HEK293 (cell line): ENCODE results near the gene GTPBP6.
"Not testable (repeated sequence)": the region's sequence is repeated elsewhere in the genome, so short reads cannot be mapped to it uniquely, and the experiment has no call there.

ENCODE experiments used
- CTCF ChIA-PET: fragments of 350-600 bp; formaldehyde crosslinking; extraction: SDS; loops from one replicate; lab custom pipeline; 2021; ENCODE audit warnings: antibody characterized with exemption; lab: Yijun Ruan, JAX
- POLR2A ChIA-PET: fragments of 300-600 bp; formaldehyde crosslinking; extraction: SDS; loops from one replicate; lab custom pipeline; 2020; ENCODE audit warnings: antibody characterized with exemption, inconsistent platforms; lab: Yijun Ruan, JAX
- H3K27ac ChIP-seq: fragments of 200-500 bp; sonication (Bioruptor generic); 2 replicates; pipeline ENCODE4 v1.5.1; 2014; ENCODE audit warnings: low read depth, low read length, control low read depth, inconsistent platforms; ENCODE audit errors: extremely low read depth
- H3K36me3 ChIP-seq, 2 experiments: fragments of 200-500 bp in 1 of 2; sonication (Bioruptor generic) in 1 of 2; 1 replicate in 1 of 2; 2 replicates in 1 of 2; pipeline ENCODE4 v1.5.1; 2014 to 2017; ENCODE audit warnings: inconsistent platforms in 2 of 2, low read length in 2 of 2; ENCODE audit not compliant: control insufficient read depth in 2 of 2, insufficient read depth in 1 of 2
- H3K4me1 ChIP-seq: fragments of 200-500 bp; sonication (Bioruptor generic); 2 replicates; pipeline ENCODE4 v1.5.1; 2014; ENCODE audit warnings: mild to moderate bottlenecking, low read length, inconsistent platforms; ENCODE audit not compliant: control insufficient read depth, insufficient read depth
- H3K4me3 ChIP-seq: 2 replicates; pipeline ENCODE4 v1.5.1; 2011; ENCODE audit warnings: low read depth, mild to moderate bottlenecking, control low read depth, low read length, moderate library complexity
- H3K9me3 ChIP-seq: fragments of 200-500 bp; sonication (Bioruptor generic); 2 replicates; pipeline ENCODE4 v1.5.1; 2014; ENCODE audit warnings: low read depth, low read length, inconsistent platforms; ENCODE audit not compliant: control insufficient read depth, insufficient read depth
- GLI2 ChIP-seq: fragments of 450-650 bp; formaldehyde crosslinking; IDR thresholded peaks from 2 replicates; pipeline ENCODE4; 2017; ENCODE audit warnings: missing biosample characterization, missing genetic modification characterization, low read depth, borderline replicate concordance
- GLIS1 ChIP-seq: fragments of 450-650 bp; formaldehyde crosslinking; IDR thresholded peaks from 2 replicates; pipeline ENCODE4 v1.5.1; 2016; ENCODE audit warnings: missing biosample characterization, missing genetic modification characterization
- KLF7 ChIP-seq: fragments of 450-650 bp; formaldehyde crosslinking; IDR thresholded peaks from 2 replicates; pipeline ENCODE4 v1.5.1; 2016; ENCODE audit warnings: missing biosample characterization, missing genetic modification characterization, borderline replicate concordance
- PRDM1 ChIP-seq: fragments of 450-650 bp; formaldehyde crosslinking; IDR thresholded peaks from 2 replicates; pipeline ENCODE4; 2016; ENCODE audit warnings: missing biosample characterization, missing genetic modification characterization
- SCRT1 ChIP-seq: fragments of 450-650 bp; formaldehyde crosslinking; IDR thresholded peaks from 2 replicates; pipeline ENCODE4 v1.5.1; 2016; ENCODE audit warnings: missing biosample characterization, missing genetic modification characterization, borderline replicate concordance
- SCRT2 ChIP-seq: fragments of 450-650 bp; formaldehyde crosslinking; IDR thresholded peaks from 2 replicates; pipeline ENCODE4 v1.5.1; 2016; ENCODE audit warnings: missing biosample characterization, missing genetic modification characterization
- SP7 ChIP-seq: fragments of 450-650 bp; formaldehyde crosslinking; IDR thresholded peaks from 2 replicates; pipeline ENCODE4 v1.5.1; 2016; ENCODE audit warnings: missing biosample characterization, missing genetic modification characterization
- ZBTB20 ChIP-seq: fragments of 450-650 bp; formaldehyde crosslinking; IDR thresholded peaks from 2 replicates; pipeline ENCODE4 v1.5.1; 2016; ENCODE audit warnings: missing biosample characterization, missing genetic modification characterization
- ZEB2 ChIP-seq: fragments of 450-650 bp; formaldehyde crosslinking; IDR thresholded peaks from 2 replicates; pipeline ENCODE4 v1.5.1; 2016; ENCODE audit warnings: missing biosample characterization, missing genetic modification characterization
- ZFP69B ChIP-seq: fragments of 450-650 bp; formaldehyde crosslinking; IDR thresholded peaks from 2 replicates; pipeline ENCODE4 v1.5.1; 2016; ENCODE audit warnings: missing biosample characterization, missing genetic modification characterization
- ZNF2 ChIP-seq: fragments of 450-650 bp; formaldehyde crosslinking; IDR thresholded peaks from 2 replicates; pipeline ENCODE4 v1.5.1; 2016; ENCODE audit warnings: missing biosample characterization, missing genetic modification characterization
- ZNF548 ChIP-seq: fragments of 450-650 bp; formaldehyde crosslinking; IDR thresholded peaks from 2 replicates; pipeline ENCODE4 v1.5.1; 2016; ENCODE audit warnings: missing biosample characterization, missing genetic modification characterization
- ZNF600 ChIP-seq: fragments of 450-650 bp; formaldehyde crosslinking; IDR thresholded peaks from 2 replicates; pipeline ENCODE4 v1.5.1; 2016; ENCODE audit warnings: missing biosample characterization, missing genetic modification characterization
- ZNF610 ChIP-seq: fragments of 450-650 bp; formaldehyde crosslinking; IDR thresholded peaks from 2 replicates; pipeline ENCODE4 v1.5.1; 2016; ENCODE audit warnings: missing biosample characterization, missing genetic modification characterization, borderline replicate concordance
- ZNF629 ChIP-seq: fragments of 450-650 bp; formaldehyde crosslinking; IDR thresholded peaks from 2 replicates; pipeline ENCODE4 v1.5.1; 2017; ENCODE audit warnings: missing biosample characterization, missing genetic modification characterization
- ZNF664 ChIP-seq: fragments of 450-650 bp; formaldehyde crosslinking; IDR thresholded peaks from 2 replicates; pipeline ENCODE4 v1.5.1; 2016; ENCODE audit warnings: missing biosample characterization, missing genetic modification characterization
- ZSCAN23 ChIP-seq: fragments of 450-650 bp; formaldehyde crosslinking; IDR thresholded peaks from 2 replicates; pipeline ENCODE4 v1.5.1; 2016; ENCODE audit warnings: missing biosample characterization, missing genetic modification characterization
- ZXDB ChIP-seq: fragments of 450-650 bp; formaldehyde crosslinking; IDR thresholded peaks from 2 replicates; pipeline ENCODE4 v1.5.1; 2016; ENCODE audit warnings: missing biosample characterization, missing genetic modification characterization
- TF ChIP-seq, protein P1 (sequence below): fragments of 450-650 bp; formaldehyde crosslinking; IDR thresholded peaks from 2 replicates; pipeline ENCODE4 v1.5.1; 2016; ENCODE audit warnings: missing biosample characterization, missing genetic modification characterization, low read depth
- TF ChIP-seq, protein P2 (sequence below): fragments of 450-650 bp; formaldehyde crosslinking; IDR thresholded peaks from 2 replicates; pipeline ENCODE4 v1.5.1; 2016; ENCODE audit warnings: missing biosample characterization, missing genetic modification characterization
- TF ChIP-seq, protein P3 (sequence below): fragments of 450-650 bp; formaldehyde crosslinking; IDR thresholded peaks from 2 replicates; pipeline ENCODE4 v1.5.1; 2016; ENCODE audit warnings: missing biosample characterization, missing genetic modification characterization

The GTPBP6 gene

DNA sequence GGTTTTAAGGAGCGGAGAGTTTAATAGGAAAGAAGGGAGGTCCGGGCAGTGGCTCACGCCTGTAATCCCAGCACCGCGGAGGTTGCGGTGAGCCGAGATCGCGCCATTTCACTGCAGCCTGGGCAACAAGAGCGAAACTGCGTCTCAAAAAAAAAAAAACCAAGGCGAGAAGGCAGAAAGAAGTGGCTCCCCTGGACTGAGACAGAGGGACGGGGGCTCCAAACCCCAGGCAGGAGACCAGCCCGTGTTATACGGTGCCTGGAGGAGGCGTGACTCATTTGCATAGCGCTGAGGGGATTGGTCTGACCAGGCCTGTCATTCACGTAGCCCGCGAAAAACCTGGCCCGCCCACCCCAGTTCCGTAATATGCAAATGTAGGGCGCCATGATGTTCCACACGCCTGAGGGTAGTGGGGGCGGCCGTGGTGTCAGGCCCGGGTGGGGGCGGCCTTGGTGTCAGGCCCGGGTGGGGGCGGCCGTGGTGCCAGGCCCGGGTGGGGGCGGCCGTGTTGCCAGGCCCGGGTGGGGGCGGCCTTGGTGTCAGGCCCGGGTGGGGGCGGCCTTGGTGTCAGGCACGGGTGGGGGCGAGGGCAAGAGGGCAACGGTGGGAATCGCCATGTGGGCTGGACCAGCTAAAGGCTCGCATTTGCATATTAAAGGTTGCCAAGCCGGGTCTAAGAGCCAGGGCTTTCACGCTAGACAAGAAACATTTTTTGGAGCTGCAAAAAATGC is 35.3 kb downstream of the GTPBP6 start (continued):
- TF ChIP-seq ZNF664 (tag by site-specific recombination) = no peak
- TF ChIP-seq GLI2 (tag by site-specific recombination) = no peak
- no peak for TF ChIP-seq ZNF548 (tag by site-specific recombination)

DNA sequence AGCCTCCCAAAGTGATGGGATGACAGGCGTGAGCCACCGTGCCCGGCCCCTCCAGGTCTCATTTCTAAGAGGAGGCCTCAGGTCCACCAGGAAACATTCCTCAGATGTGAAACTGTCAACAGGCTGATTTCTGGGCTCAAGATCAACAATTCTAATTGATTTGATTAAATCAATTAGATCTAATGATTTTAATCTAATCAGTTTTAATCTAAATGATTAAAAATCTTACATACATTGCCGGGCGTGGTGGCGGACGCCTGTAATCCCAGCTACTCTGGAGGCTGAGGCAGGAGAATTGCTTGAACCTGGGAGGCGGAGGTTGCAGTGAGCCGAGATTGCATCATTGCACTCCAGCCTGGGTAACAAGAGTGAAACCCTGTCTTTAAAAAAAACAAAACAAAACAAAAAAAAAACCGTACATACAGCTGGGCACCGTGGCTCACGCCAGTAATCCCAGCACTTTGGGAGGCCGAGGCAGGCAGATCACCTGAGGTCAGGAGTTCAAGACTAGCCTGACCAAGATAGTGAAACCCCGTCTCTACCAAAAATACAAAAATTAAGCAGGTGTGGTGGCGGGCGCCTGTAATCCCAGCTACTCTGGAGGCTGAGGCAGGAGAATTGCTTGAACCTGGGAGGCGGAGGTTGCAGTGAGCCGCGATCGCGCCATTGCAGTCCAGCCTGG is 36.5 kb downstream of the GTPBP6 start:
- H3K9me3 ChIP-seq, H3K4me3 ChIP-seq, H3K4me1 ChIP-seq, CTCF ChIA-PET, POLR2A ChIA-PET: not testable (repeated sequence)
- H3K36me3 ChIP-seq = peaks cover 27 to 31% of the 10 kb centered on the region in 2 experiments
- H3K27ac ChIP-seq = peak overlapping the region; percentile 86
- TF ChIP-seq, protein P1, sequence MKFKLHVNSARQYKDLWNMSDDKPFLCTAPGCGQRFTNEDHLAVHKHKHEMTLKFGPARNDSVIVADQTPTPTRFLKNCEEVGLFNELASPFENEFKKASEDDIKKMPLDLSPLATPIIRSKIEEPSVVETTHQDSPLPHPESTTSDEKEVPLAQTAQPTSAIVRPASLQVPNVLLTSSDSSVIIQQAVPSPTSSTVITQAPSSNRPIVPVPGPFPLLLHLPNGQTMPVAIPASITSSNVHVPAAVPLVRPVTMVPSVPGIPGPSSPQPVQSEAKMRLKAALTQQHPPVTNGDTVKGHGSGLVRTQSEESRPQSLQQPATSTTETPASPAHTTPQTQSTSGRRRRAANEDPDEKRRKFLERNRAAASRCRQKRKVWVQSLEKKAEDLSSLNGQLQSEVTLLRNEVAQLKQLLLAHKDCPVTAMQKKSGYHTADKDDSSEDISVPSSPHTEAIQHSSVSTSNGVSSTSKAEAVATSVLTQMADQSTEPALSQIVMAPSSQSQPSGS (tag by site-specific recombination) = 0 out of 2 replicates have a peak, but pooled peaks have one; percentile 45
- TF ChIP-seq ZEB2 (peak; percentile 57; the same call in 1 of the 2 replicates), ZNF610 (tag by site-specific recombination) (peak; percentile 19; the same call in 1 of the 2 replicates), ZBTB20 (peak; percentile 20; the same call in 1 of the 2 replicates), ZNF600 (tag by site-specific recombination) (peak; percentile 60), KLF7 (tag by site-specific recombination) (peak; percentile 56; the same call in 1 of the 2 replicates), ZXDB (peak; percentile 61; the same call in 1 of the 2 replicates), ZNF629 (tag by site-specific recombination) (0 out of 2 replicates have a peak, but pooled peaks have one; percentile 19), SCRT2 (tag by site-specific recombination) (peak; percentile 59; the same call in 1 of the 2 replicates), ZFP69B (tag by site-specific recombination) (0 out of 2 replicates have a peak, but pooled peaks have one; percentile 34), SCRT1 (tag by site-specific recombination) (peak; percentile 49; the same call in 1 of the 2 replicates), PRDM1 (tag by site-specific recombination) (0 out of 2 replicates have a peak, but pooled peaks have one; percentile 23), GLIS1 (tag by site-specific recombination) (peak; percentile 50), SP7 (tag by site-specific recombination) (peak; percentile 49; the same call in 1 of the 2 replicates), ZNF2 (tag by site-specific recombination) (0 out of 2 replicates have a peak, but pooled peaks have one; percentile 25), ZSCAN23 (tag by site-specific recombination) (peak; percentile 62; the same call in 1 of the 2 replicates)
- TF ChIP-seq, protein P2, sequence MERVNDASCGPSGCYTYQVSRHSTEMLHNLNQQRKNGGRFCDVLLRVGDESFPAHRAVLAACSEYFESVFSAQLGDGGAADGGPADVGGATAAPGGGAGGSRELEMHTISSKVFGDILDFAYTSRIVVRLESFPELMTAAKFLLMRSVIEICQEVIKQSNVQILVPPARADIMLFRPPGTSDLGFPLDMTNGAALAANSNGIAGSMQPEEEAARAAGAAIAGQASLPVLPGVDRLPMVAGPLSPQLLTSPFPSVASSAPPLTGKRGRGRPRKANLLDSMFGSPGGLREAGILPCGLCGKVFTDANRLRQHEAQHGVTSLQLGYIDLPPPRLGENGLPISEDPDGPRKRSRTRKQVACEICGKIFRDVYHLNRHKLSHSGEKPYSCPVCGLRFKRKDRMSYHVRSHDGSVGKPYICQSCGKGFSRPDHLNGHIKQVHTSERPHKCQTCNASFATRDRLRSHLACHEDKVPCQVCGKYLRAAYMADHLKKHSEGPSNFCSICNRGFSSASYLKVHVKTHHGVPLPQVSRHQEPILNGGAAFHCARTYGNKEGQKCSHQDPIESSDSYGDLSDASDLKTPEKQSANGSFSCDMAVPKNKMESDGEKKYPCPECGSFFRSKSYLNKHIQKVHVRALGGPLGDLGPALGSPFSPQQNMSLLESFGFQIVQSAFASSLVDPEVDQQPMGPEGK = peak; percentile 65
- TF ChIP-seq, protein P3, sequence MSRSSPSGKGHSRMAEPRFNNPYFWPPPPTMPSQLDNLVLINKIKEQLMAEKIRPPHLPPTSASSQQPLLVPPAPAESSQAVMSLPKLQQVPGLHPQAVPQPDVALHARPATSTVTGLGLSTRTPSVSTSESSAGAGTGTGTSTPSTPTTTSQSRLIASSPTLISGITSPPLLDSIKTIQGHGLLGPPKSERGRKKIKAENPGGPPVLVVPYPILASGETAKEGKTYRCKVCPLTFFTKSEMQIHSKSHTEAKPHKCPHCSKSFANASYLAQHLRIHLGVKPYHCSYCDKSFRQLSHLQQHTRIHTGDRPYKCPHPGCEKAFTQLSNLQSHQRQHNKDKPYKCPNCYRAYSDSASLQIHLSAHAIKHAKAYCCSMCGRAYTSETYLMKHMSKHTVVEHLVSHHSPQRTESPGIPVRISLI (tag by site-specific recombination) = peak; percentile 61; the same call in 1 of the 2 replicates
- TF ChIP-seq, all 188 proteins: peak for 18; not testable (repeated sequence) for 170
